ENCODE data around the gene KRTCAP2.

DNA sequence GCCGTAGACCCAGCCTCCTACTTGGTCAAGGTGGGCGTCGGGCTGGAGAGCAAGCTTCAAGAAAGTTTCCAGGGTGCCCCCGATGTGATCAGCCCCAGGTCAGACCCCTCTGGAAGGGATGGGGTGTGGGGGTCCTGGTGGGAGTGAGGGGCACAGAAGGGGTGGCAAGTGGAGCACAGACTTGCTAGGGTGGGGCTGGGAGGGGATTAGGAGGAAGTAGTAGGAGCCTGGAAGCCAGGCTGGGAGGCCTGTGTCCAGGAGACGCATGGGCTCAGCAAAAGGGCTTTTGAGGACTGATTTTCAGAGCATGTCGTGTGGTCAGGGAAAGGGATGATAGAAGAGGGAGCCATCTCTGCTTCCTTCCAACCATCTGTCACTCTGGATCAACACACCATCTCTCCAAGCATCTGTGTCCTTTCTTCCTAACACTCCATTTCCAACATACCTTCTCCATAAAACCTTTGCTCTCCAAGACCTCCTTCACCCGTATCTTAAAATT, 9.0 kb upstream of the KRTCAP2 start:
- TF ChIP-seq, protein P1, sequence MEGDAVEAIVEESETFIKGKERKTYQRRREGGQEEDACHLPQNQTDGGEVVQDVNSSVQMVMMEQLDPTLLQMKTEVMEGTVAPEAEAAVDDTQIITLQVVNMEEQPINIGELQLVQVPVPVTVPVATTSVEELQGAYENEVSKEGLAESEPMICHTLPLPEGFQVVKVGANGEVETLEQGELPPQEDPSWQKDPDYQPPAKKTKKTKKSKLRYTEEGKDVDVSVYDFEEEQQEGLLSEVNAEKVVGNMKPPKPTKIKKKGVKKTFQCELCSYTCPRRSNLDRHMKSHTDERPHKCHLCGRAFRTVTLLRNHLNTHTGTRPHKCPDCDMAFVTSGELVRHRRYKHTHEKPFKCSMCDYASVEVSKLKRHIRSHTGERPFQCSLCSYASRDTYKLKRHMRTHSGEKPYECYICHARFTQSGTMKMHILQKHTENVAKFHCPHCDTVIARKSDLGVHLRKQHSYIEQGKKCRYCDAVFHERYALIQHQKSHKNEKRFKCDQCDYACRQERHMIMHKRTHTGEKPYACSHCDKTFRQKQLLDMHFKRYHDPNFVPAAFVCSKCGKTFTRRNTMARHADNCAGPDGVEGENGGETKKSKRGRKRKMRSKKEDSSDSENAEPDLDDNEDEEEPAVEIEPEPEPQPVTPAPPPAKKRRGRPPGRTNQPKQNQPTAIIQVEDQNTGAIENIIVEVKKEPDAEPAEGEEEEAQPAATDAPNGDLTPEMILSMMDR (IDR thresholded peaks at IDR 0.05), result no peak
- TF ChIP-seq POLR2A (IDR thresholded peaks at IDR 0.05), result no peak

Measured in lower leg skin (tissue), 3 donors.